Mesendoderm (in vitro differentiated cells): ENCODE results near the gene KIAA0319L.

Source experiments
- DNase-seq: peaks from one replicate; pipeline ENCODE4 v3.0.0; 2013
- H2AK5ac ChIP-seq: 2 replicates; pipeline ENCODE4 v1.6.1; 2013; ENCODE audit warnings: low read length, inconsistent platforms
- H2BK120ac ChIP-seq: 2 replicates; pipeline ENCODE4 v1.6.1; 2013; ENCODE audit warnings: low read depth, mild to moderate bottlenecking, low read length, moderate library complexity, mixed read lengths
- H2BK15ac ChIP-seq: replicated peaks from 2 replicates; pipeline ENCODE4 v1.6.1; 2013; ENCODE audit warnings: low read depth, mild to moderate bottlenecking, moderate library complexity
- H2BK5ac ChIP-seq: 2 replicates; pipeline ENCODE4 v1.6.1; 2013; ENCODE audit warnings: low read length, inconsistent platforms
- H3K18ac ChIP-seq: 2 replicates; pipeline ENCODE4 v1.6.1; 2013; ENCODE audit warnings: mild to moderate bottlenecking, low read length, mixed read lengths
- H3K23ac ChIP-seq: one replicate; pipeline ENCODE4 v1.6.1; 2013; ENCODE audit warnings: low read length
- H3K27ac ChIP-seq: 2 replicates; pipeline ENCODE4 v1.5.1; 2013; ENCODE audit warnings: low read depth, mild to moderate bottlenecking, inconsistent platforms, low read length, moderate library complexity
- H3K27me3 ChIP-seq: 2 replicates; pipeline ENCODE4 v1.6.1; 2013; ENCODE audit warnings: low read length, control low read depth, mild to moderate bottlenecking, inconsistent platforms; ENCODE audit not compliant: insufficient read depth, poor library complexity
- H3K36me3 ChIP-seq: 2 replicates; pipeline ENCODE4 v1.6.1; 2013; ENCODE audit warnings: low read length, inconsistent platforms; ENCODE audit not compliant: control insufficient read depth, insufficient read depth
- H3K4ac ChIP-seq: one replicate; pipeline ENCODE4 v1.6.1; 2013; ENCODE audit warnings: low read depth, mild to moderate bottlenecking, low read length, moderate library complexity
- H3K4me1 ChIP-seq: 2 replicates; pipeline ENCODE4 v1.6.1; 2013; ENCODE audit warnings: low read depth, low read length, inconsistent platforms; ENCODE audit not compliant: control insufficient read depth
- H3K4me2 ChIP-seq: 2 replicates; pipeline ENCODE4 v1.6.1; 2013; ENCODE audit warnings: low read length
- H3K4me3 ChIP-seq: 2 replicates; pipeline ENCODE4 v1.5.1; 2013; ENCODE audit warnings: mild to moderate bottlenecking, low read length
- H3K56ac ChIP-seq: one replicate; pipeline ENCODE4 v1.6.1; 2013; ENCODE audit warnings: low read length
- H3K79me1 ChIP-seq: 2 replicates; pipeline ENCODE4 v1.6.1; 2013; ENCODE audit warnings: low read length, inconsistent platforms
- H3K79me2 ChIP-seq: 2 replicates; pipeline ENCODE4 v1.6.1; 2013; ENCODE audit warnings: mild to moderate bottlenecking, low read length; ENCODE audit not compliant: control insufficient read depth, insufficient read depth
- H3K9ac ChIP-seq: 2 replicates; pipeline ENCODE4 v1.6.1; 2013; ENCODE audit warnings: low read length, inconsistent platforms
- H4K5ac ChIP-seq: one replicate; pipeline ENCODE4 v1.6.1; 2013; ENCODE audit warnings: low read length
- H4K8ac ChIP-seq: one replicate; pipeline ENCODE4 v1.6.1; 2013; ENCODE audit warnings: low read depth, mild to moderate bottlenecking, control low read depth, low read length, moderate library complexity
- WGBS: extraction: QIAGEN DNeasy Blood & Tissue Kit; methylation state at CpG from one replicate; pipeline ENCODE4 v1.1.7; 2013; ENCODE audit warnings: low lambda C conversion rate, missing lambda C conversion rate; ENCODE audit not compliant: insufficient coverage; ENCODE audit errors: extremely low coverage; 5-methylcytosine and 5-hydroxymethylcytosine counted together

KIAA0319L gene

GRCh38 chr1:35499231-35499630, 58.0 kb downstream of the KIAA0319L start:
- DNase-seq: no peak
- Histone ChIP-seq H4K8ac (no peak overlapping the region), H3K27me3 (no peaks in the 10 kb centered on the region), H2BK5ac (no peak overlapping the region), H3K56ac (no peak overlapping the region), H2BK120ac (no peak overlapping the region), H3K4me1 (no peaks in the 10 kb centered on the region), H3K27ac (no peak overlapping the region), H3K18ac (no peak overlapping the region), H2BK15ac (no peak overlapping the region), H2AK5ac (no peak overlapping the region), H3K4ac (no peak overlapping the region), H4K5ac (no peak overlapping the region), H3K4me3 (no peak overlapping the region), H3K79me1 (no peaks in the 10 kb centered on the region), H3K79me2 (no peaks in the 10 kb centered on the region), H3K9ac (no peak overlapping the region), H3K36me3 (no peaks in the 10 kb centered on the region), H3K23ac (no peak overlapping the region), H3K4me2 (no peak overlapping the region)
- WGBS: no CpG with 5 or more reads among the region's 4 CpGs

GRCh38 chr1:35497571-35497970, 59.6 kb downstream of the KIAA0319L start:
- Histone ChIP-seq H2BK5ac (no peak overlapping the region), H3K36me3 (no peaks in the 10 kb centered on the region), H3K4ac (no peak overlapping the region), H3K18ac (no peak overlapping the region), H3K79me1 (no peaks in the 10 kb centered on the region), H3K27me3 (no peaks in the 10 kb centered on the region), H3K4me3 (no peak overlapping the region), H3K23ac (no peak overlapping the region), H3K4me2 (no peak overlapping the region), H3K4me1 (no peaks in the 10 kb centered on the region), H3K9ac (no peak overlapping the region), H2BK120ac (no peak overlapping the region), H4K5ac (no peak overlapping the region), H2BK15ac (no peak overlapping the region), H4K8ac (no peak overlapping the region), H3K56ac (no peak overlapping the region), H3K79me2 (no peaks in the 10 kb centered on the region), H2AK5ac (no peak overlapping the region), H3K27ac (no peak overlapping the region)
- WGBS: no CpG with 5 or more reads among the region's 2 CpGs
- DNase-seq: no peak

- H3K79me1 ChIP-seq: no peaks in the 10 kb centered on the region
- no peaks in the 10 kb centered on the region for H3K36me3 ChIP-seq
- H4K5ac ChIP-seq: no peak overlapping the region
- no peak overlapping the region for H3K4me3 ChIP-seq
- H3K27me3 ChIP-seq: no peaks in the 10 kb centered on the region
- no peak overlapping the region for H2BK5ac ChIP-seq
- WGBS: no CpG with 5 or more reads among the region's 1 CpG
- H2BK15ac ChIP-seq: no peak overlapping the region
- H3K9ac ChIP-seq: no peak overlapping the region
- H4K8ac ChIP-seq: no peak overlapping the region
- H3K4me2 ChIP-seq: no peak overlapping the region
- H3K27ac ChIP-seq: no peak overlapping the region
- H3K18ac ChIP-seq: no peak overlapping the region
- no peak overlapping the region for H2BK120ac ChIP-seq
- H3K4ac ChIP-seq: no peak overlapping the region
- no peak overlapping the region for H3K23ac ChIP-seq
- H3K56ac ChIP-seq: no peak overlapping the region
- H3K79me2 ChIP-seq: no peaks in the 10 kb centered on the region
- DNase-seq: no peak
- no peak overlapping the region for H2AK5ac ChIP-seq
- no peaks in the 10 kb centered on the region for H3K4me1 ChIP-seq
Measured at GRCh38 chr1:35490250-35490649, 67.0 kb downstream of the KIAA0319L start.

- Histone ChIP-seq H2BK15ac (no peak overlapping the region), H3K18ac (no peak overlapping the region), H3K79me2 (no peaks in the 10 kb centered on the region), H3K23ac (no peak overlapping the region), H3K56ac (no peak overlapping the region), H3K9ac (no peak overlapping the region), H3K4me3 (no peak overlapping the region), H2BK5ac (no peak overlapping the region), H2AK5ac (no peak overlapping the region), H3K36me3 (no peaks in the 10 kb centered on the region), H3K4ac (no peak overlapping the region), H4K5ac (no peak overlapping the region), H3K27ac (no peak overlapping the region), H4K8ac (no peak overlapping the region), H3K27me3 (no peaks in the 10 kb centered on the region), H3K79me1 (no peaks in the 10 kb centered on the region), H3K4me1 (no peaks in the 10 kb centered on the region), H2BK120ac (no peak overlapping the region), H3K4me2 (no peak overlapping the region)
- no CpG with 5 or more reads among the region's 2 CpGs for WGBS
- DNase-seq: no peak
Measured at GRCh38 chr1:35488336-35488735, 68.9 kb downstream of the KIAA0319L start.

- H3K27ac ChIP-seq: no peak overlapping the region
- H2AK5ac ChIP-seq: no peak overlapping the region
- H3K4me3 ChIP-seq: no peak overlapping the region
- H2BK15ac ChIP-seq: no peak overlapping the region
- H2BK5ac ChIP-seq: no peak overlapping the region
- H3K23ac ChIP-seq: no peak overlapping the region
- H3K18ac ChIP-seq: no peak overlapping the region
- H3K9ac ChIP-seq: no peak overlapping the region
- H2BK120ac ChIP-seq: no peak overlapping the region
- no peak overlapping the region for H4K8ac ChIP-seq
- no peak overlapping the region for H3K4me2 ChIP-seq
- no peak overlapping the region for H3K56ac ChIP-seq
- no peaks in the 10 kb centered on the region for H3K27me3 ChIP-seq
- no peaks in the 10 kb centered on the region for H3K36me3 ChIP-seq
- H3K79me1 ChIP-seq: no peaks in the 10 kb centered on the region
- no peaks in the 10 kb centered on the region for H3K79me2 ChIP-seq
- WGBS: no CpG with 5 or more reads among the region's 3 CpGs
- no peak for DNase-seq
- H4K5ac ChIP-seq: no peak overlapping the region
- no peak overlapping the region for H3K4ac ChIP-seq
- no peaks in the 10 kb centered on the region for H3K4me1 ChIP-seq
Measured at GRCh38 chr1:35486858-35487408, 70.3 kb downstream of the KIAA0319L start.

GRCh38 chr1:35481229-35481628, 76.0 kb downstream of the KIAA0319L start:
- no peak overlapping the region for H2BK5ac ChIP-seq
- H3K27ac ChIP-seq: no peak overlapping the region
- no peak overlapping the region for H3K9ac ChIP-seq
- no peak overlapping the region for H3K4ac ChIP-seq
- H3K79me1 ChIP-seq: no peaks in the 10 kb centered on the region
- H2AK5ac ChIP-seq: no peak overlapping the region
- H2BK120ac ChIP-seq: no peak overlapping the region
- no CpG with 5 or more reads among the region's 2 CpGs for WGBS
- no peak overlapping the region for H3K4me2 ChIP-seq
- DNase-seq: no peak
- H3K56ac ChIP-seq: no peak overlapping the region
- no peaks in the 10 kb centered on the region for H3K79me2 ChIP-seq
- no peak overlapping the region for H2BK15ac ChIP-seq
- no peaks in the 10 kb centered on the region for H3K4me1 ChIP-seq
- H3K27me3 ChIP-seq: no peaks in the 10 kb centered on the region
- no peak overlapping the region for H3K23ac ChIP-seq
- no peak overlapping the region for H4K8ac ChIP-seq
- H3K36me3 ChIP-seq: no peaks in the 10 kb centered on the region
- H4K5ac ChIP-seq: no peak overlapping the region
- H3K4me3 ChIP-seq: no peak overlapping the region
- no peak overlapping the region for H3K18ac ChIP-seq
